GM21515 (cell line): ENCODE measurements around the gene KNG1.
A peak's percentile ranks its signal among the peaks of the same experiment; 100 is the strongest.

Experiments
- ATAC-seq: cut with Tn5 transposase; IDR thresholded peaks from one replicate; pipeline ENCODE4 v1.9.1; 2021; ENCODE audit not compliant: unreplicated experiment

The KNG1 gene

DNA sequence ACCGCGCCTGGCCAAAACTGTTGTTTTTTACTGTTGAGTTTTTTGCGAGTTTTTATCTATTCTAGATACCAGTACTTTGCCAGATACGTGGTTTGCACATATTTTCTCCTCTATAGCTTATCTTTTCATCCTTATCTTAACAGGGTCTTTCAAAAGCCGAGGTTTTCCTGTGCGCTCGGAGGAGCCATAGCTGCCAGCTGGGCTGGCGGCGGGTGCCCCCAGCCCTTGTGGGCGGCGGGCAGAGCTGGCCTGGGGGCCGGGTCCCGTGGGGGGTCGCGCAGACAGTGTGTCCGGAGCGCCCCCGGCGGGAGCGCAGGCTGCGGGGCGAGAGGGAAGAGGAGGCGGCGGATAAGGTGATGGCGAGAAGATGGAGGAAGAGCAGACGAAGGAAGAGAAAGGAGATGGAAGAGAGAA, 55.1 kb downstream of the KNG1 start:
- peak; percentile 13 for ATAC-seq

DNA sequence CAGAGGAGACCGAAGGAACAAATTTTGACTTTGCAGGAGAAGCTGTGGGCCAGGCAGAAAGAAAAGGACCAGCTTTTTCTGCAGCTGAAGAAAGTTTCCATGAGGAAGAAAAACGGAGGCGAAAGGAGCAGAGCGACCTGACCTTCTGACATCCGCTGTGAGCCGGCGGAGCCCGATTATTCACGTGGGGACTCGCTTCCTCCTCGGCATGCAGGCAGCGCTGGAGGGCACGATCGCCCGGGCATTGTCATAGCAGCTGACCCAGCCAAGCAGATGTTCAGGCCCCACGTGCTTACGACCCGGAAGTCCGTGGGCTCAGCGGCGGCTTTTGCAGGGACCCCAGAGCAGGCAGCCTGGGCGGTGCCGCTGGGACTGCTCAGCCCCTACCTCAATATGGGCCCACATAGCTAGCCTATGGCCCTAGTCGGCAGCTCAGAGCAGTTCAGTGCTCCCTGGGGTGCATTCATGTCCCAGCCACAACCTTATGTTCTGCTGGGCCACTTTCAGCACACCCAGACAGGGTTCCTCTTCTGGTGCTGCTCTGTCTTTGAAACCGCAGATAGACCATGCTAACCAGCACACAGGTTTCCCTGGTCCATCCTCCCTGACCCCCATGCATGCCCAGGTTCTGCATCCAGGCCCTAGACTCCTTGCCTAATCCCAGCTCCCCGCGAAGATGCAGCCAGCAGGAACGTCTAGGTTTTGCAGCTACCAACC, 55.7 kb downstream of the KNG1 start:
- peak; percentile 91 for ATAC-seq

DNA sequence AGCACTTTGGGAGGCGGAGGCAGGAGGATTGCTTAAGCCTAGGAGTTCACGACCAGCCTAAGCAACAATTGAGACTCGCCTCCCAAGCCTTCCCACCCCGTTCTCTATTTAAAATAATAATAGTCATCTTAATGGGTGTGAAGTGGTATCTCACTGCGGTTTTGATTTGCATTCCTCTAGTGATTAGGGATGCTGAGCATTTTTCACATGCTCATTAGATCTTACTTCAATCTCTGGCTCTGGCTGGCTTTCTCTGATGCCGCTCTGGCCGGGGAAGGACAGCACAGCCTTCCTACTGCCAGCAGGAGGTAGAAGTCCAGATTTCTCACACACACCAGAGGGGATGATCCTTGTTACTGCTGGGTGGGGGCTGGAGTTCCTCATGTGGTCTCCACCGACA, 58.8 kb downstream of the KNG1 start:
- no peak for ATAC-seq

DNA sequence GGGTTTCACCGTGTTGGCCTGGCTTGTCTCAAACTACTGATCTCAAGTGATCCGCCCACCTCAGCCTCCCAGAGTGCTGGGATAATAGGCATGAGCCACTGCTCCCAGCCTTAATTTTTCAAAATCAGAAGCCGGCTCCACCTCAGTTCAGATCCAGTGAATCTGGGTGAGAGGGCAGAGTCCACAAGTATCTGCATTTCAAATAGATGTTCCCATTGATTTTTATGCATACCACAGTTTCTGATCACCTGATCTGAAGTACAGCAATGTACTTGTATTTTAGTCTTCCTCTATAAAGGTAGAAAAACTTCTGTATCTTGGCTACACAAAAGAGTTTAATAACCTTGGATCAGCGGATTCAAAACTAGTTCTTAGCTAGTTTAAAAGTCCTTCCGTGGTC, 62.0 kb downstream of the KNG1 start:
- no peak for ATAC-seq

DNA sequence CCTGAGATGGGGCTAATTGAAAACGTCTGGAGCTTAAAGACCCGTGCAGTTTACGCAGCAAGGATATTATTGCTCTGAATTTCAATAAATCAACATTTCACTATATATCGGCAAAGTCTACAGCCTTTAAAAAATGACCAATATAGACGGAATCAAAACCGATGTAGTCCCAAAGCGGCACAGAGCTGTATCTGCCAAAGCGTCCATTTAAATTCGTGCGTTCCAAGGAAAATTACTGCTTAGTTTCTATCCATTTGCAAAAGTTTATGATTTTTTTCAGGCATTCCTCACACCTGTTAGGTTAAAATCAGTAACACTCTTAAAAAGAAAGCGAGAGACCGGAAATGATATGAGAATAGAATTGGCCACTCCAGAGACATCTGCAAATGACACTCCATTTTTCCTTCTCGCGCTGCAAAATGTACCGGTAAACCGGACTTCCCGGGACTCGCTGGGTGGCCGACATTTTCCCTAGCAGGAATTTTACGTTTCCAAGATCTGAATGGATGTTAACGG, 65.4 kb downstream of the KNG1 start:
- ATAC-seq: peak; percentile 21

DNA sequence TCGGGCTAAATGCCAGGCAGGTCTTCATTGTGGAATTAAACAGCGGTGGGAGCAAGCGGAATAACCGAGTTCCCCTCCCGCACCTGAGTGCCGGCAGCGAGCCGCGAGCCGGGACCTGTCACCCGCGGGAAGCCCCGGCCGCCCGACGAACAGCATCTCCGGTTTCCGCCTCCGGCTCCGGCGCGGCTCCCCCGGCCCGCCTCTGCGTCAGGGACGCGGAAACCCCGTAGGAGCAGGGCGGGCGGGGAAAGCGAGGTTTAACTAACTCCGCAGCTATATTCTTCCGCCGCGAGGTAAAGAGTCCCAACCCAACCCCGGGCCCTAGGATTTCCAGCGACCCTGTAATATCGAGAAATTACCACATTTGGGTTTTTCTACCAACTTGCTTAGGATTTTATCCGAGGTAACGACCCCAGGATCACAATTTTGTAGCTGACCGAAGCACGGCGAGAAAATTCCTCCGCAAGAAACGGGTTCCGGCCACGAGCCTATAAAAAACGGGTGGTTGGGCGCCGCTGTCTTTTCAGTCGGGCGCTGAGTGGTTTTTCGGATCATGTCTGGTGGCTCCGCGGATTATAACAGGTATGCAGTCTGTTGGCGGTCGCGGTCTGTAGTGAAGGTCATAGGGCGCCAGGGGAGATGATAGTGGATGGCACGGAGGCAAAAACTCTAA, 66.0 kb downstream of the KNG1 start, which contains the start of gene EIF4A2:
TSS of gene EIF4A2 (plus strand) at position 520 of the 673 bp plus-strand sequence. CDS start at position 554, 34 bp downstream.
- peak; percentile 53 for ATAC-seq

DNA sequence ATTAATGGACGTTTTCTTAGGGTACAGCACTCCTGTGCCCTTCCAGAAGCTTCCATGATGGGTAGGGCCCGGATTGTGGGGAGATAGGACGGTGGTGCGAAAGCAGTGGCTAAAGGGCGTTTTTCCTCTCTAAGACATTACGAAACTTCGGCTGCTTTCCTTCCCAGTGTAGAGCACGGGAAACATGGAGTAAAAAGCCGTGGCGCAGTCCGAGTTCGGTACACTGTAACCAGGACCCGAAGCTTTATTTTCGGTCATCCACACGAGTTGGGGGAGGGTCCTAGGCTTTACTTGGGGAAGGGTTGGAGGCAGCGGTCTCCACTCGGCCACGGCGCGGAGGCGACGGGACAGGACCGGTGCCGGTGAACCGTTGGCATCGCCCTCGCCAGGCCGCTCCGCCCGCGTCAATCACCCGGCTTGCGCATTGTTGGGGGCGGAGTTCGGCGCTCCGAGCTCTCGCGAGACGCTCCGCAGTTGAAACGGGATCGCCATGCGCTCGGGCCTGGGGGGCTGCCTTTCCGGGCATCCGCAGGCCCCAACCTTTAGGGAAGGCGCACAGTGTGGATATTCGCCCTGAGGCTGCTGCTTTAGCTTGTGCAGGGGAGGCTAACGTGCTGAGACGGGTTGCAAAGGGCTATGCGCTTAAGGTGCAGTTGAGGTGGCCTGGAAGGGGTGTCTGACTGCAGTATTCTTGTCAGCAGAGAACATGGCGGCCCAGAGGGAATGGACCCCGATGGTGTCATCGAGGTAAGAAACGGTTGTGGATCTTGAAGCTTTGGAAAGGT, 66.8 kb downstream of the KNG1 start:
- peak; percentile 66 for ATAC-seq

DNA sequence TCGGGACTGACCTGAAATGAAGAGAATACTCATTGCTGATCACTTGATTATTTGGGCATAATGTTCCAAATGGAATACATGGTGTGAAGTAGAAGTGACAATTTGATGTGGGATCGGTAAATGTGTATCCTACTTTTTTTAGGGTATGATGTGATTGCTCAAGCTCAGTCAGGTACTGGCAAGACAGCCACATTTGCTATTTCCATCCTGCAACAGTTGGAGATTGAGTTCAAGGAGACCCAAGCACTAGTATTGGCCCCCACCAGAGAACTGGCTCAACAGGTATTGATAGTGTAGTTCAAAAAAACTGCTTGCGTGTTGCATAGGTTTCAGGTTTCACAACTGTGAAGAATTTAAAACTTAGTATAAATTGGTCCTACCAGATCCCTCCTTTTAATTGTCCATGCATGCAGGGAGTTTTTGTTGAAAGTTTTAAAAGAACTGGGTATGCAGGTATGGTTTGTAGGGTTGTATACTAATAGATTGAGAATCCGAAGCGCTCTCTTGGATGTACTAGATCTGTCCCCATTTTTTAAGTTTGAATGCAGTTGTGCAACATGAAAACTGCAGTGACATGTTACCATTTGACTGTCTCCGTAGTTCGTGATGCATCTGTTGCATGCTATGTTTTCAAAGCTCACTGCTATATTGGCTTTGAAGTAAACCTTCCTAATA, 67.8 kb downstream of the KNG1 start:
- ATAC-seq: no peak

DNA sequence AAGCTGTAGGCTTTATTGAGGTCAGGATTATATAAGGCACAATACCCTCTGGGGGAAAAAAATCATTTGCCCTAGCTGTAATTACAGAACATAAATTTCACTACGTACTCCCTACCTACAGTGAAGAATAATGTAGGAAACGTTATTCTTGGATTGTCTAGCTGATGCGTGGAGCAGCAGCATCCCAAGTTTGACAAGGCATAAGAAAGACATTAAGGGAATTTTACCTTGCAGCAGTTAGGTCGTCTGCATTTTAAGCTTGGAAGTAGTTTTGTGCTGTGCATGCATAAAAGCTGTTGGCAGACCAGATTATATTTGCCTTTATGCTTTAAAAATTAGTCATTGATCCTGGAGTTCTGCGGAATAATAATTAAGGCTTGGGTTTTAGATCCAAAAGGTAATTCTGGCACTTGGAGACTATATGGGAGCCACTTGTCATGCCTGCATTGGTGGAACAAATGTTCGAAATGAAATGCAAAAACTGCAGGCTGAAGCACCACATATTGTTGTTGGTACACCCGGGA, 68.4 kb downstream of the KNG1 start:
- no peak for ATAC-seq

DNA sequence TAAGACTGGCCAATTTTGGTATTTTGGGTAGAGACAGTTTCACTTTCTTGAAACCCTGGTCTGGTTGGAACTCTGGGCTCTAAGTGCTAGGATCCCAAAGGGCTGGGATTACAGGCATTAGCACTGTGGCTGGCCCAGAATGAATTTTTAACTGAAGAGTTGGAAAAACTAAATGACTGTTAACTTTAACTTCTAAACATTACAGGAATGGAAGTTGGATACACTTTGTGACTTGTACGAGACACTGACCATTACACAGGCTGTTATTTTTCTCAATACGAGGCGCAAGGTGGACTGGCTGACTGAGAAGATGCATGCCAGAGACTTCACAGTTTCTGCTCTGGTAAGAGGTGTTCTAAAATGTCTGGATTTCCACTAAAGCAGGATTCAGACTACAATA, 69.8 kb downstream of the KNG1 start:
- no peak for ATAC-seq

DNA sequence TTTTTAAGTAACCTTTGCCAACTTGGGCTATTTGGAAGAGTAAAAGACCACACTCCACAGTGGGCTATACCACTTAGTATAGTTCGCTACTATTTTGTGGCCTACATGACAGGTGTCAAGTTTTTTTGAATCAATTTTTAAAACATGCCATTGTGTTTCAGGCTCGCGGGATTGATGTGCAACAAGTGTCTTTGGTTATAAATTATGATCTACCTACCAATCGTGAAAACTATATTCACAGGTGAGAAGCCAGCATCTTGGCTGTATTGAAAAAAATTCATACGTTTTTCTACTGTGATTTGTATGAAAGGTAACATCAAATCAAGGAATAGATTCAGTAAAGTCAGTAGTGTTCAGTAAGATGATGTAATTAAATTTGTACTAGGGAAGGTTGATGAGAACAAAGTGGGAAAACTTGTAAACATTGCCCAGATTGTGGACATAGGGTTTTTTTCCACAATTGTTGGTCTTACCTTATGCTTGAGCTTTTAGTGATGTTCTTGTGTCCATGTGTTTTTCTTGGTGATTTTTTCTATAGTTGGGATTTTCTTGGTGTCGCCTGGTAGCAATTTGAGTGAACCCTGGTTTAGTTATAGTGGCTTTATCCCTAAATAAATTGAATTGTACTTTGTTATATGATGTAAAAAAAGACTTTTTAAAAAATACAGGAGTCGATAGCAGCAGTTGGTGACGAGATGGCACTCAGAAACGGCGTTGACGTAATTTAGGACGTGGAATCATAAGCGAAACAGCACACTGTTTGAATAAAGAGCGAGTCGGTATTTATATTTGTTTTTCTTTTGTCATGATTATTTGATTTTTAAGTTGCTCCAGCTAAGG, 70.7 kb downstream of the KNG1 start:
- ATAC-seq: no peak

DNA sequence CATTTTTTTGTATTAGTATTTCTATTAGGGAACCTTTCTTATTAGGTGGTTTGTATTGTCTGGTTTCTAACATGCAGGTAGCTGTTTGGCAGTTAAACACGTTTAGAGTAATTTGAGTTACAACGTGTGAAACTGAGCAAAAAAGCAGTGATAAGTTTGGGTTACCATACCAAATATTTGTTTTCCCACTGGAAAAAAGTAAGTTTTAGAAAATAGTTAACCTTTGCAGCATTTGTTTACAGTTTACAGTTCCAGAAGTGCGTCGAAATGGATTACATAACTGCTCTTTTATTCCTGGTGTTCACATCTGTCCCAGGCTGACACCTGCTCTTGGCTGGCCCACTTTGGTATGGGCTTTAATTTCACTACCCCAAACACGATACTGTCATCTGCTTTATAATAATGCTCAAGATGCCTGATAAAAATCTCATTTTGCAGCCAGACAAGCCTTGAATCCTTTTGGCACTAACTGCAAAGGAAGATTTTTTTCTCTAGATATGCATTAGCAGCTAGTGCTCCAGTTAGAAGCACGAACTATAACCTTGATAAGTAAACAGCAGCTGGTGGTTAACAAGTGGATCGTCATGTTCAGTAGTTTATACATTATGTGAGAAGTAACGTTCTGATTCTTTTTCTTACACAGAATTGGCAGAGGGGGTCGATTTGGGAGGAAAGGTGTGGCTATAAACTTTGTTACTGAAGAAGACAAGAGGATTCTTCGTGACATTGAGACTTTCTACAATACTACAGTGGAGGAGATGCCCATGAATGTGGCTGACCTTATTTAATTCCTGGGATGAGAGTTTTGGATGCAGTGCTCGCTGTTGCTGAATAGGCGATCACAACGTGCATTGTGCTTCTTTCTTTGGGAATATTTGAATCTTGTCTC, 71.6 kb downstream of the KNG1 start:
- ATAC-seq: no peak

DNA sequence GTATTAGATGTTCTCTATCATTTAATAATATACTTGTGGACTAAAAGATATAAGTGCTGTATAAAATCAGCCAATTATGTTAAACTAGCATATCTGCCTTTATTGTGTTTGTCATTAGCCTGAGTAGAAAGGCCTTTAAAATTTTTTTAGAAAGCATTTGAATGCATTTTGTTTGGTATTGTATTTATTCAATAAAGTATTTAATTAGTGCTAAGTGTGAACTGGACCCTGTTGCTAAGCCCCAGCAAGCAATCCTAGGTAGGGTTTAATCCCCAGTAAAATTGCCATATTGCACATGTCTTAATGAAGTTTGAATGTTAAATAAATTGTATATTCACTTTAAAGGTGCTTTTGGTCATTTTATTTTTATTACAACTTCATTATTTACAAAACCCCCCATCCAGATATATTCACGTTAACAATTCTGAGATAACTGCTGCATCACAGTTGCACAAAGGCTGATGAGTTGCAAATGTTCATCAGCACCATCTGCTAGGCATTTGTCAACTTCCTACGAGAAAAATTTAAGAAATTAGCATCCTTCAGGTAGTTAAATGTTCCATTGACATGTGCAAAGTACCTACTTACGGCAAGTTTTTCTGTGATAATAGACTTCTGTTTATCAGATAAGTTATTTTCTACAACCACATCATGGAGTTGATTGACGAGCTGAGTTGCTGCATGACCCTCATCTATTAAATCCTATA, 72.5 kb downstream of the KNG1 start:
- no peak for ATAC-seq

DNA sequence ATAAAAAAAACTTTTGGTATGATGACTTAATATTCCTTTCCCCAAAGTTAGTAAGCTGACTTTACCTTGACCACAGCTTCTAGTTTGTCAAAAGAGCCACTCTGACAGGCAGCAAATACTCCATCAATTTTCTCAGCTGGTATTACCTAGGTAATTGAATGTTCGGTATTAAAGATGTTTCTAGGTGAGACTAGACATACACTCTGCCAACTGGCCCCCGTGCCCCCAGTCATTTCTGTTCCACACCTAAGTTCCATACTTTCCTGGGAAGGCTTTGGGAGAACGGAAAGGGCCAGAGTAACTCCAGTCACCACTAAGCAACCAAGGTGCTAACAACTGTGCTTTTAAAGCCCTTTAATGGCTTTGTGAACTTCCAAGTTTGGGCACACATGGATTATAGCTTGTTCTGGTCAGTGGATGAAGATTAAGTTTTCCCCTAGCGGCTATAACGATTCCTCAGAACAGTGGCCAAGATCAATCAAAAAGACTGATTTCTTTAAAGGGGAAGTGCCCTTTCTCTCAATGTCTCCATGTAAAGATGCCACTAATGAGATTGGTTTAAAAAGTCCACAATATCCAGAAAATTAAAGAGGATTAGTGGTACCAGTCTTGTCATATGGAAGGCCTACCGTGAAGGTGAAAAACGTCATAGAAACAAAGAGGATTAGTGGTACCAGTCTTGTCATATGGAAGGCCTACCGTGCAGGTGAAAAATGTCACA, 73.3 kb downstream of the KNG1 start:
- ATAC-seq: no peak
